Osteocyte (in vitro differentiated cells): Measurements from ENCODE around the gene SHC1. TPM values are rescaled to one million over a fixed set of nuclear protein-coding genes. Genes with fewer than 3 reads are reported as not detected.

ENCODE experiments used
- DNase-seq: peaks from one replicate; pipeline ENCODE4 v3.0.0; 2021; ENCODE audit warnings: mixed read lengths; ENCODE audit not compliant: unreplicated experiment; ENCODE audit errors: extremely low spot score
- H3K27ac Mint-ChIP-seq: one replicate; pipeline ENCODE4 v1.8.0; 2021; ENCODE audit warnings: mild to moderate bottlenecking, mixed read lengths; ENCODE audit not compliant: unreplicated experiment
- H3K27me3 Mint-ChIP-seq: one replicate; pipeline ENCODE4 v1.8.0; 2021; ENCODE audit warnings: mixed read lengths; ENCODE audit not compliant: unreplicated experiment
- H3K36me3 Mint-ChIP-seq: one replicate; pipeline ENCODE4 v1.8.0; 2021; ENCODE audit warnings: mixed read lengths; ENCODE audit not compliant: unreplicated experiment
- H3K4me1 Mint-ChIP-seq: one replicate; pipeline ENCODE4 v1.8.0; 2021; ENCODE audit warnings: mixed read lengths; ENCODE audit not compliant: unreplicated experiment
- H3K4me3 Mint-ChIP-seq: one replicate; pipeline ENCODE4 v1.8.0; 2021; ENCODE audit warnings: mild to moderate bottlenecking, moderate library complexity, mixed read lengths; ENCODE audit not compliant: unreplicated experiment
- H3K9me3 Mint-ChIP-seq: one replicate; pipeline ENCODE4 v1.8.0; 2021; ENCODE audit warnings: mixed read lengths; ENCODE audit not compliant: unreplicated experiment
- CTCF ChIP-seq: fragments of 200-600 bp; sonication (generic); IDR thresholded peaks from 2 replicates; pipeline ENCODE4 v1.5.0; 2021; ENCODE audit warnings: antibody characterized with exemption, mild to moderate bottlenecking, moderate library complexity
- long read RNA-seq: library from polyadenylated mRNA; unstranded; transcript quantifications from one replicate; pipeline ENCODE4 v2.0.0, GENCODE V29; 2021
- total RNA-seq: library from RNA; stranded (reverse); gene quantifications from 2 replicates; pipeline ENCODE4 v1.2.1, GENCODE V29; 2021

Gene SHC1
- 219 and 239 TPM in 2 replicates for total RNA-seq
- long read RNA-seq, partial matches to known transcripts: 6 of 48 reads
- long read RNA-seq, other reads (novel, unspliced or antisense): 35 of 48 reads

DNA sequence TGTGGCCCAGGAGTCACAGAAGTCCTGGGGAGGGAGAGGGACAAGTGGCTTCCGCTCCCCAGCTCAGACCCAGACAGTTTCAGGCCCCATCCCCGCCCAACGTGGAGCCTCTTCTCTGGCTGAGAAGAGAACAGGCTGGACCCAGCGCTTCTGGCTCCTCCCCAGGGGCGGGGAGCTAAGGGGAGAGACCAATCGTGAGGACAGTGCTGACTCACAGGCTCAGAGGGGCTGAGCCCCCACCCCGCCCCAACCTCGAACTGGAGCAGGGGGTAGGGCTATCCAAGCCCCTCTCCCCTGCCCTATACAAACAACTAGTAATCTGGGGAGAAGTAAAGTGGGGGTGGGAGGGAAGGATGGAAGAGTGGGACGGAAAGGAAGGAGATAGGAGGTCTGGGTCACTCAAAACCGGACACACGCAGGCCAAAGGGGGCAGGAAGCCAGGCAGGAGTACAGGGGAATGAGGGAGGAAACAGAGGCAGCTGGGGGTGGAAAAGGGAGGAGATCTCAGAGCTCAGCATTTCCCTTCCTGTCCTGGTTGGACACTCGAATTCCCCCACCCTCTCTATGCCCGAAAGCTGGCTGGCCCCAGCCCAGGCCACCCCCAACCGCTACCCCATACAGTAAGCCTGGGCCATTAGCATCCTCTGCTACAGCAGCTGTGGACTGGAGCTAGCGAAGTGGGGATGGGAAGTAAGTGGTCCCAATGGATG is at the start of gene SHC1:
Gene SHC1 (minus strand): TSS at position 117 of the 710 bp plus-strand sequence. CDS start 221 bp downstream, outside the sequence.
- peak; percentile 96 for DNase-seq
- no peaks in the 10 kb centered on the region for H3K9me3 Mint-ChIP-seq
- H3K4me3 Mint-ChIP-seq: no peak within 1 kb of the TSS
- no peak for TF ChIP-seq CTCF
- H3K27me3 Mint-ChIP-seq: no peaks in the 10 kb centered on the region
- peaks cover 8% of the 10 kb centered on the region for H3K36me3 Mint-ChIP-seq
- H3K4me1 Mint-ChIP-seq: peaks cover 45% of the 10 kb centered on the region
- H3K27ac Mint-ChIP-seq: no peak within 1 kb of the TSS

DNA sequence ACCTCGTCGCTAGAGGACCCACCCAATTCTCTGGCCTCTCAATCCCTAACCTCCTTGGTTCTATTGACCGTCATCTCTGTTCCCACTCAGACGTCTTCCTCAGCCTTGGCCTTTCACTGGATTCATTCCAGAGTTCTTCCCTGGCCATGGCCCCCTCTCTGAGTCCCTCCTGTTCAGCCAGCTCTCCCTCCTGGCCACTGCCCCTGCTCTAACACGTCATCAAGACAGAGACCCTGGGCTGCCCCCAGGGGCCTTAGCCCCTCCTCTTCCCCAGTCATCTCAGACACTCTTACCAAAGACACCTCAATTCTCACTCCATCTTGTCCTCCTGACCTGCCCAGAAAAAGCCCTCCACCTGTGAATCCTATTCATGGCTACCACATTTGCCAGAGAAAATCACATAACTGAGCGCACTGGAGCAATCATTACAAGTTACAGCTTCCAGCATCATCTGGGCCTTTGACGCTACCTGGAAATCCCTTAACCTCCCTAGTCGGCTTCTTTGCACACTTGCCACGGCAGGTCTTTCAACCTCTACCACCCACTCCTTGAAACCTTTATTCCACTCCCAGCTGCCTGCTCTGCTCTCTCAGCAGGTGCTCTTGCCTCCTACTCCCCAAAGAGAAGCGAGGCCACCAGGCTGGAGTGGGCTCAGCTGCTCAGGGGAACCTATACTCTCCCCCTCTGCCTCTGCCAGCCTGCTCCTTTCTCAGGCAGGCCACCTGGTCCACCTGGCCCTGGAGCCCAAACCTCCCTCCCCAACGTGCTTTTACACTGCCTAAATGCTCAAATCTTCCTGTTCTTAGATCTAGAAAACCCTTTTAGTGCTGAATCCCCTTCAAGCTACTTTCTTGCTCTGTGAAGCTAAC is 49.1 kb upstream of the SHC1 start:
- Mint-ChIP-seq H3K27me3 (no peaks in the 10 kb centered on the region), H3K9me3 (no peaks in the 10 kb centered on the region), H3K4me1 (peaks cover 38% of the 10 kb centered on the region), H3K36me3 (no peaks in the 10 kb centered on the region), H3K4me3 (no peak overlapping the region), H3K27ac (peak overlapping the region; percentile 64)
- TF ChIP-seq CTCF: no peak
- no peak for DNase-seq

DNA sequence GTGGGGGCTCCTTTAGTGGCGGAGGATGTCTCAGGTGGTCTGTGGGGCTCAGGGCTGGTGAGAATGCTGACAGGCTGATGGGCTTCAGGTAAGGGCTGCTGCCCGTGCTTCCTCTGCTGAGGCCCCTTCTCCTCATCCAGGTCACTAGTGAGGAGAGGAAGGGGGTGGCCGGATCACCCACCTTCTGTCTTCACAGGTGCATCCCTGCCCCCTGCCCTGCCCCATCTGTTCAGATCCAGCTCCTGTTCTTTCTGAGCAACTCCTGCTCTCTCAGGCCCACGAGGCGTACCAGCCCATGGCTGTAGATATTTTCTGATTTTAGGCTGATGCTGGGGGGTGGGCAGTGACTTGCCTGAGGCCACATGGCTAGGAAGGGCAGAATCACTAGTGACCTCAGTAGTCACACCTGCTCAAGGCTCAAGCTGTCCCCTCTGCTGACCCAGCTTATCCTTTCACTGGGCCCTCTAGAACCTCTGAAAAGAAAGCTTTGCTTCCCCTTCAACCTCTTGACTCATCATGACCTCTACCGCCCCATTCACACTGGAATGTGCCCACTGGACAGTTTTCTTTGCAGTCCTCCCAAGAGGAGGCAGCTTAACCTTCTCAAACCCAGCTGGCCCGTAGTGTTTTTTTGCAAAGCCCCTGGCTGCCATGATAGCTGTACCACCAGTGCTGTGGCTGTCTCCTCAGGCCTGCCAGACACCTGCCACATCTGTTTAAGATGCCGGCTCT is 48.2 kb upstream of the SHC1 start:
- Mint-ChIP-seq H3K9me3 (no peaks in the 10 kb centered on the region), H3K27ac (peak overlapping the region; percentile 64), H3K36me3 (no peaks in the 10 kb centered on the region), H3K4me1 (peaks cover 38% of the 10 kb centered on the region), H3K4me3 (no peak overlapping the region), H3K27me3 (no peaks in the 10 kb centered on the region)
- DNase-seq: no peak
- TF ChIP-seq CTCF: no peak

DNA sequence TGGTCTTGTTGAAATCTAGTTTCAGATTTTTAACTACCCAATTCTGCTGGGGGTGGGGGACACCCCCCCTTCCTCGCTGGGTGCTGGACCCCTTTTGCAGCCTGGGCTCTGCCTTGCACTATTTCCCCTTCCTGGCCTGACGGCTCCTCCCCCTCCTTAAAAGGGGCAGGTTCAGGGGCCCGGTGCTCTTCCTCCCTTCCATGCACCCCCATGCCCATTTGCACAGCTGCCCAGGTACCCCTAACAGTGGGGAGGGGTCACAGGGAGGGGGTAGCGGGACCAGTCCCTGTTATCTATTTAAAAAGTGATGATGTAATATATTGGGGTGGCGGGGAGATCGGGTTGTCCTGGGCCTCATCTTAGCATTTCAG is 47.4 kb upstream of the SHC1 start:
- peak overlapping the region; percentile 59 for H3K27ac Mint-ChIP-seq
- no peak for DNase-seq
- no peak for TF ChIP-seq CTCF
- peak overlapping the region; percentile 40 for H3K4me3 Mint-ChIP-seq
- H3K9me3 Mint-ChIP-seq: no peaks in the 10 kb centered on the region
- no peaks in the 10 kb centered on the region for H3K36me3 Mint-ChIP-seq
- H3K27me3 Mint-ChIP-seq: no peaks in the 10 kb centered on the region
- H3K4me1 Mint-ChIP-seq: peaks cover 38% of the 10 kb centered on the region
